K562 treated with DMSO at 1 percent for 4 hours (cell line): ENCODE measurements around the gene SYNJ2BP. TPM values are rescaled to one million over a fixed set of nuclear protein-coding genes. Genes with fewer than 3 reads are reported as not detected.

Experiments used
- total RNA-seq: library from RNA; unstranded; fragments of 300-600 nt; gene quantifications from 2 replicates; pipeline ENCODE4 v1.2.3, GENCODE V29; 2022; ENCODE audit not compliant: insufficient read depth

The SYNJ2BP gene, protein sequence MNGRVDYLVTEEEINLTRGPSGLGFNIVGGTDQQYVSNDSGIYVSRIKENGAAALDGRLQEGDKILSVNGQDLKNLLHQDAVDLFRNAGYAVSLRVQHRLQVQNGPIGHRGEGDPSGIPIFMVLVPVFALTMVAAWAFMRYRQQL
- 1.8 and 2.0 TPM in 2 replicates for total RNA-seq

GRCh38 chr14:70416725-70417349 is at the start of gene SYNJ2BP:
Gene SYNJ2BP, minus strand, starts transcription at chr14:70417090. Its CDS starts 127 bp downstream, at chr14:70416963.

GRCh38 chr14:70451874-70452273 is 35.0 kb upstream of the SYNJ2BP start, which contains the start of gene ADAM21:
Gene ADAM21, plus strand, starts transcription at chr14:70452174. Its CDS starts 5,326 bp downstream, at chr14:70457500.

Other genes starting within 250 kb of the SYNJ2BP start
- not detected in 2 replicates for gene SLC8A3, start 228.1 kb downstream of the SYNJ2BP start, total RNA-seq
- gene COX16, start 57.4 kb downstream of the SYNJ2BP start, total RNA-seq, result 7.2 and 8.6 TPM in 2 replicates
- gene ADAM21, start 35.1 kb upstream of the SYNJ2BP start, total RNA-seq, result 0.62 TPM in 1 of 2 replicates, not detected in the other
- gene ADAM20, start 117.9 kb upstream of the SYNJ2BP start, total RNA-seq, result not detected in 2 replicates
- 12.5 TPM in 2 replicates for gene MED6, start 183.6 kb upstream of the SYNJ2BP start, total RNA-seq
- not detected in 2 replicates for gene TTC9, start 224.8 kb upstream of the SYNJ2BP start, total RNA-seq